ENCODE data around the gene SFMBT2.
A peak's percentile ranks its signal among the peaks of the same experiment; 100 is the strongest.
"Not testable (repeated sequence)": the region's sequence is repeated elsewhere in the genome, so short reads cannot be mapped to it uniquely, and the experiment has no call there.

The SFMBT2 gene

GRCh38 chr10:7391748-7392147 is 19.1 kb downstream of the SFMBT2 start:
- Histone ChIP-seq H3K4me2 (ENCODE audit: low read length) (no peak overlapping the region), H3K4me3 (ENCODE audit: low read length) (no peak overlapping the region), H4K20me1 (ENCODE audit: insufficient read depth, low read length) (peaks cover 12% of the 10 kb centered on the region), H3K79me2 (ENCODE audit: low read length) (peaks cover 93% of the 10 kb centered on the region), H2AFZ (ENCODE audit: low read depth, low read length) (no peak overlapping the region), H3K27me3 (ENCODE audit: low read depth, low read length) (no peaks in the 10 kb centered on the region), H3K4me1 (ENCODE audit: low read length) (peaks cover 59% of the 10 kb centered on the region), H3K9me3 (ENCODE audit: insufficient read depth, low read length) (no peaks in the 10 kb centered on the region), H3K9ac (ENCODE audit: low read length) (no peak overlapping the region), H3K36me3 (replicated peaks; ENCODE audit: low read depth, low read length) (peaks cover 7% of the 10 kb centered on the region), H3K27ac (ENCODE audit: low read length) (no peak overlapping the region)
- TF ChIP-seq EZH2phosphoT487 (IDR thresholded peaks at IDR 0.05; ENCODE audit: low read depth) (no peak), CTCF (IDR thresholded peaks at IDR 0.05; ENCODE audit: low read depth, low read length) (no peak)

- not testable (repeated sequence) for H3K27ac ChIP-seq (ENCODE audit: low read length); H3K36me3 ChIP-seq (replicated peaks; ENCODE audit: low read depth, low read length); H3K4me2 ChIP-seq (ENCODE audit: low read length); H2AFZ ChIP-seq (ENCODE audit: low read depth, low read length); H3K9me3 ChIP-seq (ENCODE audit: insufficient read depth, low read length); H3K4me3 ChIP-seq (ENCODE audit: low read length); H3K9ac ChIP-seq (ENCODE audit: low read length); H3K27me3 ChIP-seq (ENCODE audit: low read depth, low read length)
- Histone ChIP-seq H4K20me1 (ENCODE audit: insufficient read depth, low read length) (peaks cover 12% of the 10 kb centered on the region), H3K79me2 (ENCODE audit: low read length) (peaks cover 95% of the 10 kb centered on the region), H3K4me1 (ENCODE audit: low read length) (peaks cover 59% of the 10 kb centered on the region)
Measured at GRCh38 chr10:7390689-7391110, 20.1 kb downstream of the SFMBT2 start.

DNA sequence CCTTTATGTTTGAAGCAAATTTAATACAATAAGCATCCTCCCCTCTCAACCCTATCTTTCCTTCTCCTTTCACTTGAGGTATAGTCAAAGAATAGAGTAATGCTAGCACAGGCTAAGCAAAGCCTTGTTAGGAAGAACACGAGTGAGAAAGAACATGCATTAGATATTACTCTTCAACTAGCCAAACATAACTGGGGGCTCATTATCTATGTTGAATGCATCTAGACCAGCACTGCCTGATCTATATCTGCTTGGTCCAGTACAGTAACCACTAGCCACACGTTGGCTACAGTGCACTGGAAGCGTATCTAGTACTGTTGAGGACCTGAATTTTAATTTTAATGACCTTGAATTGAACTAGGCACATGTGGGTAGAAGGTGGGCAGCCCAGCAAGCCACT is 21.0 kb downstream of the SFMBT2 start:
- Histone ChIP-seq H2AFZ (ENCODE audit: low read depth, low read length) (no peak overlapping the region), H3K27me3 (ENCODE audit: low read depth, low read length) (no peaks in the 10 kb centered on the region), H3K9me3 (ENCODE audit: insufficient read depth, low read length) (no peaks in the 10 kb centered on the region), H3K4me2 (ENCODE audit: low read length) (peak overlapping the region; percentile 16; the same call in 1 of the 2 replicates), H3K4me3 (ENCODE audit: low read length) (no peak overlapping the region), H4K20me1 (ENCODE audit: insufficient read depth, low read length) (peaks cover 18% of the 10 kb centered on the region), H3K4me1 (ENCODE audit: low read length) (peaks cover 59% of the 10 kb centered on the region), H3K27ac (ENCODE audit: low read length) (no peak overlapping the region), H3K79me2 (ENCODE audit: low read length) (peaks cover 93% of the 10 kb centered on the region), H3K9ac (ENCODE audit: low read length) (no peak overlapping the region), H3K36me3 (replicated peaks; ENCODE audit: low read depth, low read length) (peaks cover 4% of the 10 kb centered on the region)
- TF ChIP-seq EZH2phosphoT487 (IDR thresholded peaks at IDR 0.05; ENCODE audit: low read depth): no peak
- no peak for TF ChIP-seq CTCF (IDR thresholded peaks at IDR 0.05; ENCODE audit: low read depth, low read length)

DNA sequence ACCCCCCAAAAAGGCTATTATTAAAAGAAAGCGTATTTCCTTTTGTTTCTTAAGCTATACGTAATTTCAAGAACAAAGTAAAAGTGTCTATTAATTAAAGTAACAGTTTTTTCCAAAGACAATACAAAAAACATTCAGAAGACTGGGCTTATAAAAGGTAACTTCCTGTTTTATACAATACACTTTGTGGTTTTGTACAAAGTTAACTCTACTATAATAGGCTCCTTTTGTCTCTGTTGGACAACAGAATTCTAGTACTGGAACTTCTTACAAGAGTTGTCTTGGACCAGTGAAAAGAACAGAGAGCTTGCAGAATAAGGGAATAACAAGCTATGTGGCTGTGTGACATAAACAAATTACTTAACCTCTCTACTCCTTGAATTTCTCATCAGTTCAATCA is 21.5 kb downstream of the SFMBT2 start:
- no peak for TF ChIP-seq CTCF (IDR thresholded peaks at IDR 0.05; ENCODE audit: low read depth, low read length)
- no peak for TF ChIP-seq EZH2phosphoT487 (IDR thresholded peaks at IDR 0.05; ENCODE audit: low read depth)
- no peaks in the 10 kb centered on the region for H3K27me3 ChIP-seq (ENCODE audit: low read depth, low read length)
- H3K4me3 ChIP-seq (ENCODE audit: low read length): no peak overlapping the region
- peak overlapping the region; percentile 16; the same call in 1 of the 2 replicates for H3K4me2 ChIP-seq (ENCODE audit: low read length)
- peaks cover 93% of the 10 kb centered on the region for H3K79me2 ChIP-seq (ENCODE audit: low read length)
- H3K36me3 ChIP-seq (replicated peaks; ENCODE audit: low read depth, low read length): peaks cover 4% of the 10 kb centered on the region
- H2AFZ ChIP-seq (ENCODE audit: low read depth, low read length): no peak overlapping the region
- peaks cover 18% of the 10 kb centered on the region for H4K20me1 ChIP-seq (ENCODE audit: insufficient read depth, low read length)
- no peak overlapping the region for H3K9ac ChIP-seq (ENCODE audit: low read length)
- H3K4me1 ChIP-seq (ENCODE audit: low read length): peaks cover 54% of the 10 kb centered on the region
- no peak overlapping the region for H3K27ac ChIP-seq (ENCODE audit: low read length)
- no peaks in the 10 kb centered on the region for H3K9me3 ChIP-seq (ENCODE audit: insufficient read depth, low read length)

DNA sequence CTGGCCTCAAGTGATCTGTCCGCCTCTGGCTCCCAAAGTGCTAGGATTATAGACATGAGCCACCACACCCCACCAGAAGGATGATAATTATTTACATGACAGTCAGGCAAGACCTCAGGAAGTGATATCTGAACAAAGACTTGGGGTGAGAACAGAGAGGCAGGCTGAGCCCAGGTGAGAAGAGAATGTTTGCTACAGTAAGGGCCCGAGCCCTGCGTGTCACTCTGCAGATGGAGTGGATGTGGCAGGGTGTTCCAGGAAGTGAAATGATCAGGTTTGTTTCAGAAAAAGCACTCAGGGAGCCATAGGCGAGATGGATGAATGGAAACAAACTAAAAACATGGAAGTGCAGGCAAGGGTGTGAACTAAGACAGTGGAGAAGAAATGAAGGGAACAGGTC is 22.2 kb downstream of the SFMBT2 start:
- H3K4me1 ChIP-seq (ENCODE audit: low read length): peaks cover 46% of the 10 kb centered on the region
- no peak overlapping the region for H2AFZ ChIP-seq (ENCODE audit: low read depth, low read length)
- no peaks in the 10 kb centered on the region for H3K27me3 ChIP-seq (ENCODE audit: low read depth, low read length)
- no peak overlapping the region for H3K4me3 ChIP-seq (ENCODE audit: low read length)
- H4K20me1 ChIP-seq (ENCODE audit: insufficient read depth, low read length): peaks cover 18% of the 10 kb centered on the region
- no peak for TF ChIP-seq CTCF (IDR thresholded peaks at IDR 0.05; ENCODE audit: low read depth, low read length)
- no peak for TF ChIP-seq EZH2phosphoT487 (IDR thresholded peaks at IDR 0.05; ENCODE audit: low read depth)
- H3K9ac ChIP-seq (ENCODE audit: low read length): no peak overlapping the region
- peak overlapping the region; percentile 16; the same call in 1 of the 2 replicates for H3K4me2 ChIP-seq (ENCODE audit: low read length)
- no peaks in the 10 kb centered on the region for H3K9me3 ChIP-seq (ENCODE audit: insufficient read depth, low read length)
- peaks cover 4% of the 10 kb centered on the region for H3K36me3 ChIP-seq (replicated peaks; ENCODE audit: low read depth, low read length)
- peaks cover 88% of the 10 kb centered on the region for H3K79me2 ChIP-seq (ENCODE audit: low read length)
- no peak overlapping the region for H3K27ac ChIP-seq (ENCODE audit: low read length)

- not testable (repeated sequence) for H3K9me3 ChIP-seq (ENCODE audit: insufficient read depth, low read length); H3K27ac ChIP-seq (ENCODE audit: low read length); H2AFZ ChIP-seq (ENCODE audit: low read depth, low read length); H3K27me3 ChIP-seq (ENCODE audit: low read depth, low read length); H3K36me3 ChIP-seq (replicated peaks; ENCODE audit: low read depth, low read length); H3K4me3 ChIP-seq (ENCODE audit: low read length); H3K9ac ChIP-seq (ENCODE audit: low read length); H3K4me2 ChIP-seq (ENCODE audit: low read length)
- Histone ChIP-seq H4K20me1 (ENCODE audit: insufficient read depth, low read length) (peaks cover 20% of the 10 kb centered on the region), H3K79me2 (ENCODE audit: low read length) (peaks cover 89% of the 10 kb centered on the region), H3K4me1 (ENCODE audit: low read length) (peaks cover 42% of the 10 kb centered on the region)
Measured at GRCh38 chr10:7388149-7388548, 22.7 kb downstream of the SFMBT2 start.
